ENCODE measurements around the gene ADARB2.

DNA sequence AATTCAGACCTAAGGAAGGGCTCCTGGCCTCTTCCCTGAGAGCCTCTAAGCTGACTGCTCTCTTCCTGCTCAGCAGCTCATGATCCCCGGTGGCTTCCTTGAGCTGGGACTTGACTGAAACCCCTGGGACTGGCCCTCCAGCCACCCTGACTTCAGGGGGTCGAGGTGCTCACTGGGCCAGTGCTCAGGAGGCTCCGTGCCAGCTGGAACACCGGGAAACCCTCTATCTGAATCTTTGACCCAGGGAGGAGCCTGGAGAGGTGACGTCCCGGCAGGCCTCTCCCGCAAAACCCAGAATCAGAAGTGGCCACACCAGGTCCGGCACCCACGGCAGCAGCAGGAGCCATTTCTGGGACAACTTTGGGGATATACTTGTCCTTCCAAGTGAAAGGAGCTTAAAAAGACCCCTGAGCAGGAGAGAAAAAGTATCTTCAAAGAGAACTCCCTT, 570.5 kb downstream of the ADARB2 start:
- TF ChIP-seq, protein P1, sequence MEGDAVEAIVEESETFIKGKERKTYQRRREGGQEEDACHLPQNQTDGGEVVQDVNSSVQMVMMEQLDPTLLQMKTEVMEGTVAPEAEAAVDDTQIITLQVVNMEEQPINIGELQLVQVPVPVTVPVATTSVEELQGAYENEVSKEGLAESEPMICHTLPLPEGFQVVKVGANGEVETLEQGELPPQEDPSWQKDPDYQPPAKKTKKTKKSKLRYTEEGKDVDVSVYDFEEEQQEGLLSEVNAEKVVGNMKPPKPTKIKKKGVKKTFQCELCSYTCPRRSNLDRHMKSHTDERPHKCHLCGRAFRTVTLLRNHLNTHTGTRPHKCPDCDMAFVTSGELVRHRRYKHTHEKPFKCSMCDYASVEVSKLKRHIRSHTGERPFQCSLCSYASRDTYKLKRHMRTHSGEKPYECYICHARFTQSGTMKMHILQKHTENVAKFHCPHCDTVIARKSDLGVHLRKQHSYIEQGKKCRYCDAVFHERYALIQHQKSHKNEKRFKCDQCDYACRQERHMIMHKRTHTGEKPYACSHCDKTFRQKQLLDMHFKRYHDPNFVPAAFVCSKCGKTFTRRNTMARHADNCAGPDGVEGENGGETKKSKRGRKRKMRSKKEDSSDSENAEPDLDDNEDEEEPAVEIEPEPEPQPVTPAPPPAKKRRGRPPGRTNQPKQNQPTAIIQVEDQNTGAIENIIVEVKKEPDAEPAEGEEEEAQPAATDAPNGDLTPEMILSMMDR (IDR thresholded peaks at IDR 0.05), result no peak
- no peak for TF ChIP-seq POLR2A (IDR thresholded peaks at IDR 0.05)
